H9 (cell line): ENCODE results near the gene C9orf152. TPM values are rescaled to one million over a fixed set of nuclear protein-coding genes. Genes with fewer than 3 reads are reported as not detected.

Source experiments
- DNase-seq: peaks from one replicate; pipeline ENCODE4 v3.0.0-alpha.2; 2017
- H2AFZ ChIP-seq: one replicate; pipeline ENCODE4 v1.6.1; 2013; ENCODE audit warnings: mild to moderate bottlenecking, low read length, control low read depth, moderate library complexity
- H2AK5ac ChIP-seq: 2 replicates; pipeline ENCODE4 v1.6.1; 2013; ENCODE audit warnings: low read length, control low read depth, mixed read lengths; ENCODE audit not compliant: insufficient read length
- H2BK120ac ChIP-seq: one replicate; pipeline ENCODE4 v1.6.1; 2013; ENCODE audit warnings: low read depth, mild to moderate bottlenecking, low read length, control low read depth, inconsistent platforms; ENCODE audit not compliant: poor library complexity, severe bottlenecking
- H2BK12ac ChIP-seq: 2 replicates; pipeline ENCODE4 v1.6.1; 2013; ENCODE audit warnings: low read length, control low read depth, mixed read lengths, low read depth; ENCODE audit not compliant: insufficient read length
- H2BK15ac ChIP-seq: 2 replicates; pipeline ENCODE4 v1.6.1; 2013; ENCODE audit warnings: low read depth, low read length, control low read depth
- H2BK20ac ChIP-seq: one replicate; pipeline ENCODE4 v1.6.1; 2013; ENCODE audit warnings: low read depth, mild to moderate bottlenecking, low read length, control low read depth, inconsistent platforms; ENCODE audit not compliant: poor library complexity, severe bottlenecking
- H2BK5ac ChIP-seq: 2 replicates; pipeline ENCODE4 v1.6.1; 2013; ENCODE audit warnings: low read length, control low read depth, mixed read lengths; ENCODE audit not compliant: insufficient read length
- H3K14ac ChIP-seq: 2 replicates; pipeline ENCODE4 v1.6.1; 2013; ENCODE audit warnings: low read length, control low read depth; ENCODE audit not compliant: insufficient read depth
- H3K18ac ChIP-seq: 2 replicates; pipeline ENCODE4 v1.6.1; 2013; ENCODE audit warnings: low read depth, mild to moderate bottlenecking, mixed read lengths, low read length, control low read depth; ENCODE audit not compliant: insufficient read length
- H3K23ac ChIP-seq: 2 replicates; pipeline ENCODE4 v1.6.1; 2013; ENCODE audit warnings: low read length, control low read depth, mixed read lengths, low read depth; ENCODE audit not compliant: insufficient read length
- H3K23me2 ChIP-seq: 2 replicates; pipeline ENCODE4 v1.6.1; 2013; ENCODE audit warnings: low read depth, mild to moderate bottlenecking, mixed read lengths, low read length, control low read depth; ENCODE audit not compliant: insufficient read length, poor library complexity, severe bottlenecking
- H3K27ac ChIP-seq: 2 replicates; pipeline ENCODE4 v1.5.1; 2013; ENCODE audit warnings: low read length, control low read depth, mixed read lengths, low read depth; ENCODE audit not compliant: insufficient read length
- H3K27me3 ChIP-seq: 2 replicates; pipeline ENCODE4 v1.6.1; 2013; ENCODE audit warnings: low read length, control low read depth, inconsistent platforms; ENCODE audit not compliant: insufficient read depth
- H3K4ac ChIP-seq: 2 replicates; pipeline ENCODE4 v1.6.1; 2013; ENCODE audit warnings: low read depth, mild to moderate bottlenecking, control low read depth, inconsistent platforms, low read length, moderate library complexity
- H3K4me1 ChIP-seq: 2 replicates; pipeline ENCODE4 v1.6.1; 2013; ENCODE audit warnings: low read length, control low read depth, inconsistent platforms; ENCODE audit not compliant: insufficient read depth
- H3K4me2 ChIP-seq: 2 replicates; pipeline ENCODE4 v1.6.1; 2013; ENCODE audit warnings: low read length, control low read depth, mixed read lengths; ENCODE audit not compliant: insufficient read length, insufficient read depth
- H3K56ac ChIP-seq: 2 replicates; pipeline ENCODE4 v1.6.1; 2013; ENCODE audit warnings: low read depth, mild to moderate bottlenecking, mixed read lengths, low read length, control low read depth; ENCODE audit not compliant: insufficient read length
- H3K79me1 ChIP-seq: 2 replicates; pipeline ENCODE4 v1.6.1; 2013; ENCODE audit warnings: low read depth, mild to moderate bottlenecking, moderate library complexity, low read length, control low read depth, inconsistent platforms; ENCODE audit not compliant: insufficient read depth, poor library complexity, severe bottlenecking
- H3K79me2 ChIP-seq: 2 replicates; pipeline ENCODE4 v1.6.1; 2013; ENCODE audit warnings: low read length, control low read depth, inconsistent platforms; ENCODE audit not compliant: insufficient read depth
- H3K9ac ChIP-seq: 2 replicates; pipeline ENCODE4 v1.6.1; 2013; ENCODE audit warnings: low read length, control low read depth, mixed read lengths; ENCODE audit not compliant: insufficient read length; ENCODE audit errors: extremely low read depth
- H3K9me3 ChIP-seq: one replicate; pipeline ENCODE4 v1.6.1; 2013; ENCODE audit warnings: low read depth, low read length, inconsistent platforms; ENCODE audit not compliant: control insufficient read depth
- H3T11ph ChIP-seq: one replicate; pipeline ENCODE4 v1.6.1; 2013; ENCODE audit warnings: mild to moderate bottlenecking, low read length, control low read depth, inconsistent platforms
- H4K20me1 ChIP-seq: one replicate; pipeline ENCODE4 v1.6.1; 2013; ENCODE audit not compliant: control insufficient read depth, insufficient read length, insufficient read depth
- H4K5ac ChIP-seq: 2 replicates; pipeline ENCODE4 v1.6.1; 2013; ENCODE audit warnings: low read depth, mild to moderate bottlenecking, mixed read lengths, low read length, control low read depth; ENCODE audit not compliant: insufficient read length
- H4K8ac ChIP-seq: replicated peaks from 2 replicates; pipeline ENCODE4 v1.6.1; 2013; ENCODE audit warnings: low read length, control low read depth, mixed read lengths, low read depth; ENCODE audit not compliant: insufficient read length
- H4K91ac ChIP-seq: 2 replicates; pipeline ENCODE4 v1.6.1; 2013; ENCODE audit warnings: low read depth, mild to moderate bottlenecking, moderate library complexity, mixed read lengths, low read length, control low read depth; ENCODE audit not compliant: insufficient read length
- H3K27ac Mint-ChIP-seq, 3 experiments: 2 replicates in 2 of 3; 3 replicates in 1 of 3; pipeline ENCODE4 v1.8.0; 2020 to 2021; ENCODE audit warnings: mixed read lengths in 3 of 3, mild to moderate bottlenecking in 1 of 3, moderate library complexity in 1 of 3
- H3K27me3 Mint-ChIP-seq: 2 replicates; pipeline ENCODE4 v1.8.0; 2021; ENCODE audit warnings: low read depth, mild to moderate bottlenecking, moderate library complexity, mixed read lengths
- H3K36me3 Mint-ChIP-seq, 3 experiments: 2 replicates in 2 of 3; 3 replicates in 1 of 3; pipeline ENCODE4 v1.8.0; 2020 to 2021; ENCODE audit warnings: low read depth in 3 of 3, mixed read lengths in 3 of 3; ENCODE audit not compliant: insufficient read depth in 1 of 3
- H3K4me1 Mint-ChIP-seq, 2 experiments: 2 replicates each; pipeline ENCODE4 v1.8.0; 2020; ENCODE audit warnings: mixed read lengths in 2 of 2
- H3K4me3 Mint-ChIP-seq, 2 experiments: 2 replicates in 1 of 2; 3 replicates in 1 of 2; pipeline ENCODE4 v1.8.0; 2020 to 2021; ENCODE audit warnings: mild to moderate bottlenecking in 2 of 2, mixed read lengths in 2 of 2, moderate library complexity in 1 of 2
- H3K9me3 Mint-ChIP-seq, 2 experiments: 2 replicates in 1 of 2; 3 replicates in 1 of 2; pipeline ENCODE4 v1.8.0; 2020; ENCODE audit warnings: mild to moderate bottlenecking in 2 of 2, mixed read lengths in 2 of 2, moderate library complexity in 1 of 2
- CTCF ChIP-seq: fragments of 200-600 bp; sonication (generic); conservative IDR thresholded peaks from 3 replicates; pipeline ENCODE4 v1.8.0; 2021; ENCODE audit warnings: antibody characterized with exemption, mild to moderate bottlenecking
- WGBS: extraction: QIAGEN DNeasy Blood & Tissue Kit; methylation state at CpG from one replicate; pipeline ENCODE4 v1.1.7; 2013; ENCODE audit warnings: missing lambda C conversion rate, low lambda C conversion rate, mixed read lengths; ENCODE audit not compliant: insufficient read length; ENCODE audit errors: extremely low coverage; 5-methylcytosine and 5-hydroxymethylcytosine counted together
- total RNA-seq: library from RNA; stranded (reverse); gene quantifications from 2 replicates; pipeline ENCODE4 v1.2.1, GENCODE V29; 2021

The C9orf152 gene
- total RNA-seq, 1 experiment from 2014 or later = not detected

GRCh38 chr9:110161940-110162339 is 46.0 kb downstream of the C9orf152 start:
- no peak overlapping the region for H3K14ac ChIP-seq
- no peaks in the 10 kb centered on the region; the same call in 1 of the 2 replicates for H3K79me2 ChIP-seq
- no peak overlapping the region for H2AK5ac ChIP-seq
- no peaks in the 10 kb centered on the region for H3K23me2 ChIP-seq
- H2BK5ac ChIP-seq = no peak overlapping the region
- no peak overlapping the region for H3K4me2 ChIP-seq
- no peak overlapping the region for H2BK15ac ChIP-seq
- peaks cover 7% of the 10 kb centered on the region; the same call in 1 of the 2 replicates for H3K27me3 Mint-ChIP-seq
- no peak overlapping the region for H3K9ac ChIP-seq
- no peak overlapping the region for H4K5ac ChIP-seq
- TF ChIP-seq CTCF = no peak
- H2BK12ac ChIP-seq = no peak overlapping the region
- H3K4ac ChIP-seq = no peak overlapping the region
- no peaks in the 10 kb centered on the region for H3K27me3 ChIP-seq
- no peak overlapping the region for H4K8ac ChIP-seq
- no peak overlapping the region for H2BK20ac ChIP-seq
- H3K36me3 Mint-ChIP-seq = peaks cover 4 to 12% (median 8%) of the 10 kb centered on the region in 3 experiments; a peak in 4 of 7 replicates
- no peak overlapping the region for H3K4me3 Mint-ChIP-seq
- H3K9me3 ChIP-seq = no peaks in the 10 kb centered on the region
- H3T11ph ChIP-seq = no peak overlapping the region
- no CpG with 5 or more reads among the region's 4 CpGs for WGBS
- H4K91ac ChIP-seq = no peak overlapping the region
- H3K4me1 ChIP-seq = peaks cover 4% of the 10 kb centered on the region; the same call in 1 of the 2 replicates
- H2AFZ ChIP-seq = no peak overlapping the region
- H3K4me1 Mint-ChIP-seq = peaks cover 18 to 23% of the 10 kb centered on the region in 2 experiments
- H4K20me1 ChIP-seq = no peaks in the 10 kb centered on the region
- H2BK120ac ChIP-seq = no peak overlapping the region
- no peak overlapping the region for H3K27ac Mint-ChIP-seq
- no peaks in the 10 kb centered on the region for H3K9me3 Mint-ChIP-seq
- H3K79me1 ChIP-seq = no peaks in the 10 kb centered on the region
- no peak overlapping the region for H3K23ac ChIP-seq
- DNase-seq = no peak
- no peak overlapping the region for H3K18ac ChIP-seq
- no peak overlapping the region for H3K56ac ChIP-seq
- no peak overlapping the region for H3K27ac ChIP-seq
